22Rv1 (cell line): Measurements from ENCODE around the gene LRRC63.
A peak's percentile ranks its signal among the peaks of the same experiment; 100 is the strongest.

Experiments
- H3K27ac ChIP-seq: fragments of 450-650 bp; 2 replicates; pipeline ENCODE4 v1.5.1; 2017
- CTCF ChIP-seq: fragments of 450-650 bp; IDR thresholded peaks from 2 replicates; pipeline ENCODE4 v1.5.1; 2017; ENCODE audit warnings: mild to moderate bottlenecking
- ZFX ChIP-seq: fragments of 450-650 bp; IDR thresholded peaks from 2 replicates; pipeline ENCODE4 v1.6.1; 2017; ENCODE audit warnings: antibody characterized with exemption, borderline replicate concordance

LRRC63 gene

GRCh38 chr13:46321494-46322225, 109.9 kb downstream of the LRRC63 start:
- no peak for TF ChIP-seq ZFX
- peak; percentile 90 for TF ChIP-seq CTCF
- H3K27ac ChIP-seq = no peak overlapping the region

GRCh38 chr13:46324976-46325375, 113.2 kb downstream of the LRRC63 start:
- no peak overlapping the region for H3K27ac ChIP-seq
- no peak for TF ChIP-seq CTCF
- no peak for TF ChIP-seq ZFX
